Psoas muscle (tissue), 8 donors: ENCODE data around the gene ZSWIM9. TPM values are rescaled to one million over a fixed set of nuclear protein-coding genes. Genes with fewer than 3 reads are reported as not detected.

Experiments
- ATAC-seq, 4 donors: fragments of 200-7000 bp; cut with Tn5 transposase; one replicate each; pipeline ENCODE4 v1.9.1; 2020; ENCODE audit warnings: moderate library complexity in 3 of 4, mild to moderate bottlenecking in 2 of 4
- DNase-seq, 2 donors: peaks; one replicate each; pipeline ENCODE4 v3.0.0-alpha.2; 2020
- H3K27ac ChIP-seq: fragments of 200-600 bp; one replicate; pipeline ENCODE4 v1.8.0; 2022
- H3K27me3 ChIP-seq, 3 donors: fragments of 200-600 bp in 1 of 3; one replicate each; pipeline versions ENCODE4 v1.6.1 to v1.8.0; 2013 to 2022; ENCODE audit warnings: low read length in 2 of 3, mild to moderate bottlenecking in 2 of 3, moderate library complexity in 1 of 3; ENCODE audit not compliant: insufficient read depth in 3 of 3
- H3K36me3 ChIP-seq, 2 donors: fragments of 200-600 bp in 1 of 2; one replicate each; pipeline versions ENCODE4 v1.6.1 to v1.8.0; 2013 to 2022; ENCODE audit warnings: low read depth in 1 of 2, mild to moderate bottlenecking in 1 of 2, moderate library complexity in 1 of 2; ENCODE audit not compliant: insufficient read depth in 1 of 2
- H3K4me1 ChIP-seq: fragments of 200-600 bp; one replicate; pipeline ENCODE4 v1.8.0; 2022
- H3K4me3 ChIP-seq: fragments of 200-600 bp; one replicate; pipeline ENCODE4 v1.8.0; 2022; ENCODE audit warnings: mild to moderate bottlenecking
- H3K9me3 ChIP-seq: fragments of 200-600 bp; one replicate; pipeline ENCODE4 v1.8.0; 2022
- WGBS, 3 donors: extraction: QIAGEN DNeasy Blood & Tissue Kit; methylation state at CpG; one replicate each; pipeline versions ENCODE4 v1.1.6 to v1.1.7; 2013; 5-methylcytosine and 5-hydroxymethylcytosine counted together
- intact Hi-C, 2 donors: fragments of 100-400 bp; cut with DNase I; formaldehyde crosslinking; loops; one replicate each; pipeline versions ENCODE4 v1.11.0 to v1.14.2; 2022
- polyA plus RNA-seq, 3 donors: library from polyadenylated mRNA; stranded (reverse); fragments of 200-250 nt; gene quantifications; one replicate each; pipeline ENCODE4 v1.2.3, GENCODE V29; 2013
- total RNA-seq, 4 donors: library from RNA; stranded (reverse); fragmentation: NEBNext Ultra II Directional in 2 of 4; extraction: Animal tissue kit (Norgen Biotek cat#: 25700) in 2 of 4; gene quantifications; one replicate each; pipeline versions ENCODE4 v1.2.1 to v1.2.4, GENCODE V29; 2021 to 2023
- TF ChIP-seq, protein P1 (sequence below): fragments of 200-600 bp; IDR thresholded peaks from one replicate; pipeline ENCODE4 v1.8.0; 2022; ENCODE audit warnings: antibody characterized with exemption
- donor health status: healthy with polysubstance abuse.
- donor health status: DM: no; HTN: no; CAD: no; lungs with moderate emphysema.
- donor health status: Bipolar disorder and iron deficiency.
- donor health status: healthy.
- donor health status: DM: yes; HTN: yes; CAD: no.
- donor health status: DM: no; HTN: no; CAD: no.
- donor health status: DM: no; HTN: no; CAD: no.
- donor health status: DM: yes; HTN: yes; CAD: no.

Gene ZSWIM9
- total and polyA plus RNA-seq, 7 donors = 3.0 to 10.5 (median 5.2) TPM

DNA sequence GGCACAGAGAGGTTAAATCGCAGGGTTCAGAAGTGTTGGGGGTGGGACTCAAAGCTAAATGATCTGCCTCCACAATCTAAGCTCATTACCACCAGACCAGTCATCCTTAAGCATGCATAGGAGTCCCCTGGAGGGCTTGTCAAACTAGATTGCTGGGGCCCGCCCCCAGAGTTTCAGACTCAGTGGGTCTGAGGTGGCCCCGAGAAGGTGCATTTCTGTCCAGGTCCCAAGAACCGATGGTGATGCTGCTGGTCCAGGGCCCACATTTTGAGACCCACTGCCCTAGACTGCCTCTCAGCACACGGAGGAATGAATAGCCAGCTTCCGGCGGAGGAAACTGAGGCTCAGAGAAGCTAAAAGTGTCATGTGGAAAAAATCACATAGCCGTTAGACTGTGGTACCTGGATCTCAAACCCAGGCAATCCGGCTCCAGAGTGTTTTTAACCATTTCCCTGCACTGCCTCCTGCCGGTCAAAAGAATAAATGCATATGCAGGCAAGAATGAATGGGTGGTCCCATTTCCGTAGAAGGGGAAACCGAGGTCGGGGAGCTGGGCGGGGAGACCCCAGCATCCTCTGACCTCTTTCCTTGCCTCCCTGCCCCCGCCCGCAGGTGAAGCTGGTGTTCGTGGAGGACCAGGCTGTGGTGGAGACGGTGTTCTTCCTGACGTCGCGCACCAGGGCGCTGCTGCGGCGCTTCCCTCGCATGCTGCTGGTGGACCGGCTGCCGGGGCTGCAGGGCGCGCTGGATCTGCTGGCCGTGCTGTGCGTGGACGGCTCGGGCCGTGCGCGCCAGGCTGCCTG lies 23.8 kb downstream of the ZSWIM9 start:
- Histone ChIP-seq H3K9me3 (no peaks in the 10 kb centered on the region), H3K27ac (no peak overlapping the region), H3K36me3 (no peaks in the 10 kb centered on the region), H3K27me3 (peaks cover 0 to 2% (median 0%) of the 10 kb centered on the region in 3 donors), H3K4me1 (no peaks in the 10 kb centered on the region), H3K4me3 (no peak overlapping the region)
- no peak for ATAC-seq
- 78 to 81% (median 79%) methylated on average over 34 to 36 of the region's 36 CpGs for WGBS, 3 donors
- intact Hi-C loops = no loop called here
- TF ChIP-seq, protein P1, sequence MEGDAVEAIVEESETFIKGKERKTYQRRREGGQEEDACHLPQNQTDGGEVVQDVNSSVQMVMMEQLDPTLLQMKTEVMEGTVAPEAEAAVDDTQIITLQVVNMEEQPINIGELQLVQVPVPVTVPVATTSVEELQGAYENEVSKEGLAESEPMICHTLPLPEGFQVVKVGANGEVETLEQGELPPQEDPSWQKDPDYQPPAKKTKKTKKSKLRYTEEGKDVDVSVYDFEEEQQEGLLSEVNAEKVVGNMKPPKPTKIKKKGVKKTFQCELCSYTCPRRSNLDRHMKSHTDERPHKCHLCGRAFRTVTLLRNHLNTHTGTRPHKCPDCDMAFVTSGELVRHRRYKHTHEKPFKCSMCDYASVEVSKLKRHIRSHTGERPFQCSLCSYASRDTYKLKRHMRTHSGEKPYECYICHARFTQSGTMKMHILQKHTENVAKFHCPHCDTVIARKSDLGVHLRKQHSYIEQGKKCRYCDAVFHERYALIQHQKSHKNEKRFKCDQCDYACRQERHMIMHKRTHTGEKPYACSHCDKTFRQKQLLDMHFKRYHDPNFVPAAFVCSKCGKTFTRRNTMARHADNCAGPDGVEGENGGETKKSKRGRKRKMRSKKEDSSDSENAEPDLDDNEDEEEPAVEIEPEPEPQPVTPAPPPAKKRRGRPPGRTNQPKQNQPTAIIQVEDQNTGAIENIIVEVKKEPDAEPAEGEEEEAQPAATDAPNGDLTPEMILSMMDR = peak; percentile 26
- DNase-seq = no peak

DNA sequence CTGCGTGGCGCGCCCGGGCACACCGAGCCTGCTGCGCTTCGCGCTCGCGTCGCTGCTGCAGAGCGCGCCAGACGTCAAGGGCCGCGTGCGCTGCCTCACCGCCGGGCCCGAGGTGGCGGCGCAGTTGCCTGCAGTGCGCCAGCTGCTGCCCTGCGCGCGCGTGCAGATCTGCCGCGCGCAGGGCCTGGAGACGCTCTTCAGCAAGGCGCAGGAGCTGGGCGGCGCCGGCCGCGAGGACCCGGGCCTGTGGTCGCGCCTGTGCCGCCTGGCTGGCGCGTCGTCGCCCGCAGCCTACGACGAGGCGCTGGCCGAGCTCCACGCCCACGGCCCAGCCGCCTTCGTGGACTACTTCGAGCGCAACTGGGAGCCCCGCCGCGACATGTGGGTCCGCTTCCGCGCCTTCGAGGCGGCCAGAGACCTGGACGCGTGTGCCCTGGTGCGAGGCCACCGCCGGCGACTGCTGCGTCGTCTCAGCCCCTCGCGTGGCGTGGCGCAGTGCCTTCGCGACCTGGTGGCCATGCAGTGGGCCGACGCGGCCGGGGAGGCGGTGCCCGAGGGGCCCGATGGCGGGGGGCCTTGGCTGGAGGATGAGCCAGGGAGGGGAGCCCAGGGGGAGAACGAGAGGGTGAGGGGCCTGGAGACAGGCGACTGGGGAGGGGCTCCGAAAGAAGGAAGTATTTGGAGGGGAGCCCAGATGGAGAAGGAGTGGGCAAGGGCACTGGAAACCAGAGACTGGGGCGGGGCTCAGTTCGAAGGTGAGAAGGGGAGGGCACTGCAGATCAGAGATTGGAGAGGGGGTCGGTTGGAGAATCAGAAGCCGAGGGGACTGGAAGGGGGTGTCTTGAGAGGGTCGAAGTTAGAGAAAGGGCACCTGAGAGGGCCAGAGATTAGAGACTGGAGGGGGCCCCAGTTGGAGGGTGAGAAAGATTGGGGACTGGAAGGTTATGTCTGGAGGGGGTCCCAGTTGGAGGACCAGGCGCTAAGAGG lies 24.7 kb downstream of the ZSWIM9 start:
- intact Hi-C loops = no loop called here
- no peak overlapping the region for H3K27ac ChIP-seq
- ATAC-seq = no peak

DNA sequence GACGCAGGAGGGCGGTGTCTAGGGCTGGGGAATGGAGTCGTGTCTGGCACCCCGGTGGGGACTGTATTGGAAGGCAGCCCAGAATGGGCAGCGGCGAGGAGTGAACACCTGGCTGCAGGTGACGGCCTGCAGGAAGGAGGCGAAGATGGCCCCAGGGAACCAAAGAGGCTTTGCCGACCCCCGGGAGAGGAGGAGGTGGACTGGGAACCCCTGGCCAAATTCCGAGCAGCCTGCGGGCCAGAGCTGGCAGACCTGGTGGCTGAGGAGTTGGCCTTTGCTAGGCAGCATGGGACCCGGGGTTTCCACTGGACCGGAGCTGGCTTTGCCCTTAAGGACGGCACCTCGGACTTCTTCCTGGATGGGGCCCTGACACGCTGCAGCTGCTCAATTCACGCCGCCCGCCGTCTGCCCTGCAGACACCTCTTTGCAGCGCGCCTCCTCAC lies 25.9 kb downstream of the ZSWIM9 start:
- DNase-seq (no peak), ATAC-seq (no peak)
- TF ChIP-seq, protein P1 = no peak
- H3K9me3 ChIP-seq = no peaks in the 10 kb centered on the region
- no peak overlapping the region for H3K27ac ChIP-seq
- no peak overlapping the region for H3K4me3 ChIP-seq
- H3K27me3 ChIP-seq = peaks cover 0 to 2% (median 0%) of the 10 kb centered on the region in 3 donors
- no peaks in the 10 kb centered on the region for H3K36me3 ChIP-seq
- 52 to 56% (median 53%) methylated on average over 21 to 23 of the region's 23 CpGs for WGBS, 3 donors
- H3K4me1 ChIP-seq = no peaks in the 10 kb centered on the region
- intact Hi-C loops = no loop called here

More for the DNA sequence above, 24.7 kb downstream of the ZSWIM9 start:
- Histone ChIP-seq H3K36me3 (no peaks in the 10 kb centered on the region), H3K9me3 (no peaks in the 10 kb centered on the region), H3K4me3 (no peak overlapping the region), H3K4me1 (no peaks in the 10 kb centered on the region), H3K27me3 (peaks cover 0 to 2% (median 0%) of the 10 kb centered on the region in 3 donors)
- no peak for DNase-seq
- TF ChIP-seq, protein P1 = no peak
- WGBS, 3 donors = 80 to 83% (median 81%) methylated on average over 87 to 95 of the region's 95 CpGs

DNA sequence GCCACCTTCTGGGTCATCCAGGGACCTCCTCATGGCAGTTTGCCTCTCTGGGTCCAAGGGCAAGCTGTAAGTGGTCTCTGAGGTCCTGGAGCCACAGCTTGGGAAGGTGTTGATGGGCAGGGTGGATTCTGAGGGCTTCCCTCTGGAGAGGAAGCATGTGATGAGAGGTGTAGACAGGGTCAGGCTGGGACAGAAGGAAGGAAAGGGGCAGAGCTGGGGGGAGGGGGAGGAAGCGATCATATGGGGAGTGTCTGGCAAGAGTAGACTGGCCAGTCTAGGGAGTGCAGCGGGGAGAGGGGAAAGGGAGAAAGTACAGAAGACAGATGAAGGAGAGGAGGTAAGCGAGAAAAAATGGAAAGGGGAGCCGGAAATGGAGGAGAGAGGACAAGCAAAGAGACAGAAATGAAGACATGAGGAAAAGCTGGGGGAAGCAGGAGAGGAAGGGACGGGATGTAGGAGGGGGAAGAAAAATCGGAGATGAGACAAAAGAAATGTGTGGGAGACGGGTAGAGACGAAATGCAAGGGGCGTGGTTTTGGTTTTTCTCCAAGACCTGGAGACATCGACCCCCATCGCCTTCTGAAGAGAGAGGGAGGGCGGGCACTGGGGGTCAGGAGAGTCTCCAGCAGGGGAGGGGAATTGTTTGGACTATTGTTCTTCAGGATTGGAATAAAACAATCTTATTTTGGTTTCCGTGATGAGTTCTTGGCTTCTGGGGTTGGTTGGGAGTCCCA lies 26.6 kb downstream of the ZSWIM9 start:
- intact Hi-C loops = no loop called here
- Histone ChIP-seq H3K36me3 (no peaks in the 10 kb centered on the region), H3K27ac (no peak overlapping the region), H3K4me3 (no peak overlapping the region), H3K9me3 (no peaks in the 10 kb centered on the region), H3K4me1 (no peaks in the 10 kb centered on the region), H3K27me3 (peaks cover 0 to 2% (median 0%) of the 10 kb centered on the region in 3 donors)
- no peak for DNase-seq
- 37 to 46% (median 42%) methylated on average over 13 of the region's 13 CpGs for WGBS, 3 donors
- ATAC-seq = no peak
- TF ChIP-seq, protein P1 = no peak
